Endothelial cell of umbilical vein (primary cell): ENCODE results near the gene SEC22C. TPM values are rescaled to one million over a fixed set of nuclear protein-coding genes. Genes with fewer than 3 reads are reported as not detected.

Experiments used
- BruUV-seq: library from RNA; stranded (reverse); fragments of 400-500 nt; replicated peaks from 2 replicates; lab custom pipeline; 2021; lab: Mats Ljungman, UMichigan
- CTCF ChIA-PET: fragments of 300-600, 350-600 bp; sonication (Branson Sonifier 250); formaldehyde crosslinking; loops from one replicate; lab custom pipeline; 2021; ENCODE audit warnings: antibody characterized with exemption, inconsistent platforms; lab: Charles Lee
- POLR2A ChIA-PET: fragments of 300-600, 350-600 bp; sonication (Branson Sonifier 250); formaldehyde crosslinking; loops from one replicate; lab custom pipeline; 2021; ENCODE audit warnings: antibody characterized with exemption, inconsistent platforms; lab: Charles Lee
- DNase-seq: peaks from one replicate; pipeline ENCODE4 v3.0.0-alpha.2; 2011; ENCODE audit warnings: low read depth, low spot score
- FAIRE-seq: peaks from 2 replicates; lab custom pipeline; 2011; peaks lifted over from hg19 to GRCh38; lab: Jason Lieb, UNC
- H2AFZ ChIP-seq: 2 replicates; pipeline ENCODE4 v1.6.0; 2012; ENCODE audit warnings: low read depth, low read length, control low read depth, inconsistent platforms
- H3K27ac ChIP-seq: 2 replicates; pipeline ENCODE4 v1.5.1; 2011; ENCODE audit warnings: low read depth, mild to moderate bottlenecking, control low read depth, low read length, moderate library complexity; ENCODE audit not compliant: insufficient read depth
- H3K27me3 ChIP-seq, 2 experiments: 2 replicates each; pipeline versions ENCODE4 v1.6.0 to v1.6.1; 2011; ENCODE audit warnings: low read length in 2 of 2, mixed read lengths in 1 of 2; ENCODE audit not compliant: control insufficient read depth in 2 of 2, insufficient read depth in 2 of 2
- H3K36me3 ChIP-seq, 2 experiments: 2 replicates in 1 of 2; 3 replicates in 1 of 2; pipeline ENCODE4 v1.5.1; 2011; ENCODE audit warnings: low read length in 2 of 2, mild to moderate bottlenecking in 1 of 2, moderate library complexity in 1 of 2; ENCODE audit not compliant: control insufficient read depth in 2 of 2, insufficient read depth in 2 of 2; ENCODE audit errors: extremely low read depth in 1 of 2
- H3K4me1 ChIP-seq: 3 replicates; pipeline ENCODE4 v1.5.1; 2011; ENCODE audit warnings: mild to moderate bottlenecking, low read length; ENCODE audit not compliant: control insufficient read depth, insufficient read depth; ENCODE audit errors: extremely low read depth
- H3K4me2 ChIP-seq: 2 replicates; pipeline ENCODE4 v1.6.1; 2011; ENCODE audit warnings: low read length, control low read depth, mixed read lengths; ENCODE audit not compliant: insufficient read depth
- H3K4me3 ChIP-seq, 3 experiments: fragments of 200-600 bp in 1 of 3; sonication (generic), shearing (Covaris generic) in 1 of 3; replicated peaks in 1 of 3; 2 replicates each; pipeline ENCODE4 v1.5.1; 2011 to 2016; ENCODE audit warnings: control low read depth in 3 of 3, low read length in 3 of 3, mild to moderate bottlenecking in 2 of 3, inconsistent platforms in 1 of 3, low read depth in 1 of 3, moderate library complexity in 1 of 3; ENCODE audit not compliant: insufficient read depth in 1 of 3
- H3K79me2 ChIP-seq: 2 replicates; pipeline ENCODE4 v1.6.0; 2012; ENCODE audit warnings: low read length, inconsistent platforms; ENCODE audit not compliant: control insufficient read depth, insufficient read depth
- H3K9ac ChIP-seq: replicated peaks from 2 replicates; pipeline ENCODE3; 2011; ENCODE audit warnings: low read length, control low read depth; ENCODE audit not compliant: insufficient read depth; ENCODE audit errors: extremely low read depth
- H3K9me1 ChIP-seq: replicated peaks from 3 replicates; pipeline ENCODE4 v1.6.0; 2011; ENCODE audit warnings: mild to moderate bottlenecking, low read length; ENCODE audit not compliant: control insufficient read depth, insufficient read depth; ENCODE audit errors: extremely low read depth
- H3K9me3 ChIP-seq: replicated peaks from 2 replicates; pipeline ENCODE4 v1.5.1; 2012; ENCODE audit warnings: low read length, inconsistent platforms; ENCODE audit not compliant: control insufficient read depth, insufficient read depth
- H4K20me1 ChIP-seq: replicated peaks from 2 replicates; pipeline ENCODE3; 2011; ENCODE audit warnings: mild to moderate bottlenecking, low read length; ENCODE audit not compliant: control insufficient read depth, insufficient read depth; ENCODE audit errors: extremely low read depth
- CTCF ChIP-seq, 2 donors: IDR thresholded peaks; 1 replicate in 1 of 2; 2 replicates in 1 of 2; pipeline ENCODE4 v1.5.1; 2011; ENCODE audit warnings: low read length in 2 of 2, mild to moderate bottlenecking in 2 of 2, moderate library complexity in 2 of 2, control low read depth in 1 of 2, inconsistent platforms in 1 of 2, low read depth in 1 of 2; ENCODE audit not compliant: insufficient read depth in 1 of 2; ENCODE audit errors: extremely low read depth in 1 of 2
- EZH2 ChIP-seq: IDR thresholded peaks from 2 replicates; pipeline ENCODE4 v1.6.1; 2012; ENCODE audit warnings: borderline replicate concordance, low read depth, mild to moderate bottlenecking, moderate library complexity, low read length, inconsistent platforms; ENCODE audit not compliant: severe bottlenecking
- FOS ChIP-seq: IDR thresholded peaks from 2 replicates; pipeline ENCODE4 v1.6.1; 2011; ENCODE audit warnings: mild to moderate bottlenecking, low read length, moderate library complexity, borderline replicate concordance; ENCODE audit not compliant: insufficient read depth
- GATA2 ChIP-seq: IDR thresholded peaks from 2 replicates; pipeline ENCODE4 v1.7.0; 2011; ENCODE audit warnings: low read depth, mild to moderate bottlenecking, moderate library complexity, mixed read lengths, low read length; ENCODE audit not compliant: insufficient read length, insufficient read depth
- JUN ChIP-seq: IDR thresholded peaks from 2 replicates; pipeline ENCODE4 v1.6.1; 2011; ENCODE audit warnings: borderline replicate concordance, low read depth; ENCODE audit not compliant: insufficient read length, insufficient read depth
- MYC ChIP-seq: IDR thresholded peaks from one replicate; pipeline ENCODE4 v1.6.1; 2011; ENCODE audit warnings: mild to moderate bottlenecking, low read depth, low read length
- POLR2A ChIP-seq: IDR thresholded peaks from 2 replicates; pipeline ENCODE4 v1.6.1; 2012; ENCODE audit warnings: low read depth, mild to moderate bottlenecking, control low read depth, low read length
- POLR2AphosphoS5 ChIP-seq: IDR thresholded peaks from 2 replicates; pipeline ENCODE4 v1.6.1; 2012; ENCODE audit warnings: low read depth, mild to moderate bottlenecking, control low read depth, low read length, moderate library complexity; ENCODE audit not compliant: insufficient read depth
- dilution Hi-C: fragments of 300-500 bp; cut with MboI; formaldehyde crosslinking; loops from one replicate; pipeline ENCODE4 v1.15.0; 2019; ENCODE audit warnings: low sequenced_read_pairs; ENCODE audit not compliant: extremely low pct_ligation_motif_present
- intact Hi-C: fragments of 100-400 bp; cut with micrococcal nuclease; formaldehyde crosslinking; loops from one replicate; pipeline ENCODE4 v1.10.0; 2022
- polyA plus RNA-seq, 4 experiments: library from polyadenylated mRNA; depleted of rRNA in 3 of 4; stranded (reverse) in 3 of 4; unstranded in 1 of 4; fragments of >200 nt; gene quantifications; 2 replicates each; pipeline versions ENCODE4 v1.2.1 to v1.2.3, GENCODE V29; 2011 to 2012; ENCODE audit warnings: missing spikeins in 1 of 4
- total RNA-seq: library from RNA; stranded (reverse); gene quantifications from 2 replicates; pipeline ENCODE4 v1.2.3, GENCODE V29; 2021
- TF ChIP-seq, protein P1 (sequence below): IDR thresholded peaks from 2 replicates; pipeline ENCODE4 v1.6.1; 2011; ENCODE audit not compliant: insufficient read depth, insufficient read length

The SEC22C gene
- total and polyA plus RNA-seq, 2 donors (not counting 3 experiments of a cell fraction or from before 2014, with no cell fraction given), result 43.9 to 61.9 TPM

DNA sequence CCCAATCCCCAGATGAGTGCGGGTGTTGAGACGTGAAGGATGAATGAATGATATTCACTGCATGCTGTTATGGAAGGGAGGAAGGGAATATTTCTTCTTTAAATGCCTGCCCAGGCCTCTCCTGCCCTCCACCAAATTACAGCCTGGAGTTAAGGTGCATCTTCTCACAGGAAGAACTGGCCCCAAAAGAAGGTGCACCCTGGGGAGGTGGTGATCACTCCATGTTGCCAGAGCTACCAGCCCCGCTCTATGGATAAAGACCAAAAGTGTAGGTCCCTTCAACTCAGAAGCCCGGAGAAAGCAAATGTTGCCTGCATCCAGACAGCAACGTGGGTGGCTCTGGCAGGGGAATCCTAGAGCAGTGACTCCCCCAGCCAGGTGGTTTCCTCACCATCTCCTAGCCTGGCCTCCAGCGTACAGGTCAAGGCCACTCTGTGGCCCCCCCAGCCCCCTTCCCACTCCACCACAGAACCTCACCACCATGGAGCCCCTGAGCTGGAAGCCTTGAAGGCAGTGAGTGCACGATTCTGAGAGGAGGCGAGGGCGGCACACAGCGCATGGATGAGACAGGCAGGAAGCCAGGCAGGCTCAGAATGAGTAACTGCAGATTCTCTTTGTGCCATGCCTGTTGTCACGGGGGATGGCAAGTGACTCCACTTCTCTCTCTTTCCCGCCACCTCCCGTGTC lies 82.8 kb downstream of the SEC22C start:
- FAIRE-seq, result no peak
- intact Hi-C loops, result no loop called here
- TF ChIP-seq, protein P1, sequence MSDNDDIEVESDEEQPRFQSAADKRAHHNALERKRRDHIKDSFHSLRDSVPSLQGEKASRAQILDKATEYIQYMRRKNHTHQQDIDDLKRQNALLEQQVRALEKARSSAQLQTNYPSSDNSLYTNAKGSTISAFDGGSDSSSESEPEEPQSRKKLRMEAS, result no peak
- no peak for TF ChIP-seq FOS
- TF ChIP-seq POLR2A, result no peak
- no peak for TF ChIP-seq MYC
- TF ChIP-seq JUN, result no peak
- TF ChIP-seq GATA2, result no peak
- no peak for TF ChIP-seq POLR2AphosphoS5
- TF ChIP-seq CTCF (IDR thresholded peaks at IDR 0.05; ENCODE audit: extremely low read depth in 1 of 2, insufficient read depth in 1 of 2, low read depth in 1 of 2, low read length in 2 of 2), result no peak
- no peak for TF ChIP-seq EZH2
- H3K9me3 ChIP-seq, result no peaks in the 10 kb centered on the region
- ChIA-PET POLR2A (no interaction called here), CTCF (no interaction called here)
- H3K4me3 ChIP-seq, result no peak overlapping the region
- H3K27me3 ChIP-seq, result peaks cover 6 to 10% of the 10 kb centered on the region in 2 experiments
- H3K4me2 ChIP-seq, result no peak overlapping the region
- no peak overlapping the region for H3K27ac ChIP-seq
- no peaks in the 10 kb centered on the region for H3K79me2 ChIP-seq
- no peaks in the 10 kb centered on the region for H4K20me1 ChIP-seq
- no peak overlapping the region for H2AFZ ChIP-seq
- no peak for DNase-seq
- H3K9ac ChIP-seq, result no peak overlapping the region
- peaks cover 6% of the 10 kb centered on the region for H3K4me1 ChIP-seq
- no peaks in the 10 kb centered on the region for H3K9me1 ChIP-seq
- no TSS peak for BruUV-seq
- H3K36me3 ChIP-seq, result no peaks in the 10 kb centered on the region
- dilution Hi-C loops, result no loop called here
